ENCODE data around the gene SIRT6. TPM values are rescaled to one million over a fixed set of nuclear protein-coding genes. Genes with fewer than 3 reads are reported as not detected.

The SIRT6 gene
- total and polyA plus RNA-seq, 2 of the 4 experiments (the other 2 are of a cell fraction), result 3.9 to 25.3 TPM

DNA sequence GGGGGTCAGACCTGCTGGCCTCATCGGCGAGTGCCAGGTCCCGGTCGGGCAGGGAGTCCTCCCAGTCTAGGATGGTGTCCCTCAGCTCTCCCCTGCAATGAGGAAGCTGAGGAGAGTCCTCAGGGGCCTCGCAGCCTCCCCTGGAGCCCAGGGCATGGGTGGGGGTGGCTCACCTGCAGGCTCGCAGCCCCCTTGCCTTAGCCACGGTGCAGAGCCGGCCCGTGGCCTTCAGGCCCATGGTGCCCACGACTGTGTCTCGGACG, 6.8 kb downstream of the SIRT6 start:
- dilution Hi-C loops (cut with HindIII; ENCODE audit: low sequenced_read_pairs, unreplicated experiment) (no loop called here), intact Hi-C loops (cut with micrococcal nuclease) (no loop called here), in situ Hi-C loops (cut with MboI; ENCODE audit: low sequenced_read_pairs) (no loop called here)
- Histone ChIP-seq H3K4ac (ENCODE audit: low read depth, low read length) (no peak overlapping the region), H4K20me1 (ENCODE audit: insufficient read depth, low read length) (peaks cover 12% of the 10 kb centered on the region), H2AFZ (replicated peaks; ENCODE audit: low read length, poor library complexity) (no peak overlapping the region), H2BK15ac (ENCODE audit: low read depth, low read length) (no peak overlapping the region), H4K91ac (ENCODE audit: insufficient read depth, low read depth, low read length) (no peak overlapping the region), H4K5ac (ENCODE audit: low read depth, low read length) (no peak overlapping the region), H2BK120ac (ENCODE audit: low read depth, low read length) (no peak overlapping the region), H3K9ac (ENCODE audit: low read depth, low read length) (no peak overlapping the region), H3K27ac (ENCODE audit: insufficient read depth, low read length) (no peak overlapping the region), H2BK5ac (ENCODE audit: low read depth, low read length, poor library complexity, severe bottlenecking) (no peak overlapping the region), H2BK20ac (ENCODE audit: low read depth, low read length) (no peak overlapping the region), H4K8ac (ENCODE audit: low read depth in 2 of 2, low read length in 2 of 2) (no peak overlapping the region), H3K56ac (ENCODE audit: extremely low read depth, insufficient read depth, low read length) (no peak overlapping the region), H3K27me3 (ENCODE audit: control insufficient read depth, insufficient read depth, low read length) (peaks cover 5% of the 10 kb centered on the region; the same call in 1 of the 2 replicates), H3K23ac (ENCODE audit: low read depth, low read length) (no peak overlapping the region), H2AK9ac (replicated peaks; ENCODE audit: low read depth, low read length, poor library complexity) (no peak overlapping the region), H3K36me3 (ENCODE audit: control insufficient read depth, insufficient read depth, low read length) (peaks cover 22% of the 10 kb centered on the region), H3K79me1 (ENCODE audit: low read depth in 1 of 2, low read length in 2 of 2) (peaks cover 0 to 9% of the 10 kb centered on the region in 2 experiments; a peak in 2 of 4 replicates), H3K9me3 (ENCODE audit: control insufficient read depth, insufficient read depth, low read length) (no peaks in the 10 kb centered on the region), H3K14ac (replicated peaks; ENCODE audit: low read depth, low read length) (no peak overlapping the region), H3K4me1 (ENCODE audit: control insufficient read depth, insufficient read depth, low read length) (no peaks in the 10 kb centered on the region), H3K4me2 (ENCODE audit: low read depth, low read length) (no peak overlapping the region), H3K4me3 (ENCODE audit: insufficient read depth, low read depth, low read length) (no peak overlapping the region), H3K9me1 (ENCODE audit: insufficient read depth, low read length) (no peaks in the 10 kb centered on the region), H3K18ac (ENCODE audit: low read depth, low read length) (no peak overlapping the region), H2AK5ac (ENCODE audit: low read depth, low read length) (no peak overlapping the region)
- DNase-seq, result no peak
- TF ChIP-seq RAD21 (IDR thresholded peaks at IDR 0.05; ENCODE audit: low read length) (no peak), POLR2A (IDR thresholded peaks at IDR 0.05; ENCODE audit: low read depth, low read length) (no peak), NFE2L2 (IDR thresholded peaks at IDR 0.05; ENCODE audit: low read depth, low read length) (no peak), MXI1 (IDR thresholded peaks at IDR 0.05; ENCODE audit: borderline replicate concordance, low read depth, low read length) (no peak), BHLHE40 (IDR thresholded peaks at IDR 0.05; ENCODE audit: low read depth, low read length) (no peak)
- TF ChIP-seq, protein P1, sequence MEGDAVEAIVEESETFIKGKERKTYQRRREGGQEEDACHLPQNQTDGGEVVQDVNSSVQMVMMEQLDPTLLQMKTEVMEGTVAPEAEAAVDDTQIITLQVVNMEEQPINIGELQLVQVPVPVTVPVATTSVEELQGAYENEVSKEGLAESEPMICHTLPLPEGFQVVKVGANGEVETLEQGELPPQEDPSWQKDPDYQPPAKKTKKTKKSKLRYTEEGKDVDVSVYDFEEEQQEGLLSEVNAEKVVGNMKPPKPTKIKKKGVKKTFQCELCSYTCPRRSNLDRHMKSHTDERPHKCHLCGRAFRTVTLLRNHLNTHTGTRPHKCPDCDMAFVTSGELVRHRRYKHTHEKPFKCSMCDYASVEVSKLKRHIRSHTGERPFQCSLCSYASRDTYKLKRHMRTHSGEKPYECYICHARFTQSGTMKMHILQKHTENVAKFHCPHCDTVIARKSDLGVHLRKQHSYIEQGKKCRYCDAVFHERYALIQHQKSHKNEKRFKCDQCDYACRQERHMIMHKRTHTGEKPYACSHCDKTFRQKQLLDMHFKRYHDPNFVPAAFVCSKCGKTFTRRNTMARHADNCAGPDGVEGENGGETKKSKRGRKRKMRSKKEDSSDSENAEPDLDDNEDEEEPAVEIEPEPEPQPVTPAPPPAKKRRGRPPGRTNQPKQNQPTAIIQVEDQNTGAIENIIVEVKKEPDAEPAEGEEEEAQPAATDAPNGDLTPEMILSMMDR (conservative IDR thresholded peaks at IDR 0.05; ENCODE audit: low read depth, low read length), result no peak
- no peak for ATAC-seq (ENCODE audit: low read depth)
- POLR2A ChIA-PET (ENCODE audit: unreplicated experiment), result no interaction called here
- no TSS peak for BruUV-seq (replicated peaks)
- CTCF ChIA-PET, result no interaction called here
- 100% methylated on average over 1 of the region's 12 CpGs; no CpG with 5 or more reads in 1 of the 2 experiments for WGBS, 2 experiments (ENCODE audit: extremely low coverage in 2 of 2, insufficient read length in 1 of 2)
